GM23248 (cell line): Measurements from ENCODE around the gene APBA1.

Experiments used
- EZH2 ChIP-seq: fragments of 200-600 bp; sonication (generic); IDR thresholded peaks from 2 replicates; pipeline ENCODE4 v1.6.1; 2018; ENCODE audit warnings: antibody characterized with exemption, mild to moderate bottlenecking; ENCODE audit not compliant: insufficient read depth, poor library complexity, severe bottlenecking
- EZH2phosphoT487 ChIP-seq: fragments of 200-600 bp; sonication (generic); IDR thresholded peaks from 2 replicates; pipeline ENCODE4 v1.6.1; 2018; ENCODE audit warnings: antibody characterized with exemption, moderate library complexity, mild to moderate bottlenecking, low read depth; ENCODE audit not compliant: insufficient read depth

DNA sequence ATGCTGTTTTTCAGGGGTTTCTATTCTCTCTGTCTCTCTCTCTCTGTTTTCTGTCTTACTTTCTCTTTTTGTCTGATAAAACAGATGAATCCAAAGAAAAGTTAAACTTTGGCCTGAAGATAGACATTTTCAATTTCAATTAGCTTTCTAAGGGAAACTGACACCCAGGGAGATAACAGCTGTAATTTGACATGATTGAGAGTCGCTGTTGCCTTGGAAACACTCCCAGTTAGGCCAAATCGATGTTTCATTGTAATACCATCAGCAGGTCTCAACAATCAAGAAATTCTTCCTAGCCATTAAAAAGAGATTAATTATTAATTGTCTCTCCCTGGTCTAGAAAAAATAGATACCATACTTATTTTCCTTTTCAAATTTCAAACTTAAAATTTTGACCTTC is 294.2 kb downstream of the APBA1 start:
- TF ChIP-seq EZH2phosphoT487 (no peak), EZH2 (no peak)
